ENCODE results near the gene HRH2.

HRH2 gene

GRCh38 chr5:175681968-175682340 is 24.1 kb downstream of the HRH2 start:
- no peak overlapping the region for H3K4me3 ChIP-seq (ENCODE audit: low read depth, low read length)
- TF ChIP-seq CTCF (IDR thresholded peaks at IDR 0.05; ENCODE audit: low read depth, low read length) = no peak
- H3K36me3 ChIP-seq = no peaks in the 10 kb centered on the region
- no peaks in the 10 kb centered on the region for H3K9me3 ChIP-seq (ENCODE audit: severe bottlenecking)
- no peak for DNase-seq
- H3K27me3 ChIP-seq (ENCODE audit: insufficient read depth, low read depth, severe bottlenecking) = no peaks in the 10 kb centered on the region
- H3K27ac ChIP-seq = no peak overlapping the region

GRCh38 chr5:175682664-175683063 is 24.8 kb downstream of the HRH2 start:
- no peak overlapping the region for H3K27ac ChIP-seq
- H3K27me3 ChIP-seq (ENCODE audit: insufficient read depth, low read depth, severe bottlenecking) = no peaks in the 10 kb centered on the region
- no peak for TF ChIP-seq CTCF (IDR thresholded peaks at IDR 0.05; ENCODE audit: low read depth, low read length)

GRCh38 chr5:175683231-175683630 is 25.4 kb downstream of the HRH2 start:
- Histone ChIP-seq H3K27me3 (ENCODE audit: insufficient read depth, low read depth, severe bottlenecking) (no peaks in the 10 kb centered on the region), H3K4me3 (ENCODE audit: low read depth, low read length) (no peak overlapping the region), H3K36me3 (no peaks in the 10 kb centered on the region), H3K27ac (no peak overlapping the region), H3K9me3 (ENCODE audit: severe bottlenecking) (no peaks in the 10 kb centered on the region)
- TF ChIP-seq CTCF (IDR thresholded peaks at IDR 0.05; ENCODE audit: low read depth, low read length) = no peak
- DNase-seq = no peak

More at GRCh38 chr5:175682664-175683063, 24.8 kb downstream of the HRH2 start:
- DNase-seq = no peak
- no peaks in the 10 kb centered on the region for H3K36me3 ChIP-seq
- H3K9me3 ChIP-seq (ENCODE audit: severe bottlenecking) = no peaks in the 10 kb centered on the region
- H3K4me3 ChIP-seq (ENCODE audit: low read depth, low read length) = no peak overlapping the region

GRCh38 chr5:175683921-175684320 is 26.1 kb downstream of the HRH2 start:
- Histone ChIP-seq H3K27ac (no peak overlapping the region), H3K4me3 (ENCODE audit: low read depth, low read length) (no peak overlapping the region), H3K27me3 (ENCODE audit: insufficient read depth, low read depth, severe bottlenecking) (no peaks in the 10 kb centered on the region), H3K9me3 (ENCODE audit: severe bottlenecking) (no peaks in the 10 kb centered on the region), H3K36me3 (no peaks in the 10 kb centered on the region)
- DNase-seq = no peak
- no peak for TF ChIP-seq CTCF (IDR thresholded peaks at IDR 0.05; ENCODE audit: low read depth, low read length)

GRCh38 chr5:175684931-175685330 is 27.1 kb downstream of the HRH2 start:
- Histone ChIP-seq H3K9me3 (ENCODE audit: severe bottlenecking) (no peaks in the 10 kb centered on the region), H3K27ac (no peak overlapping the region), H3K4me3 (ENCODE audit: low read depth, low read length) (no peak overlapping the region), H3K36me3 (no peaks in the 10 kb centered on the region), H3K27me3 (ENCODE audit: insufficient read depth, low read depth, severe bottlenecking) (no peaks in the 10 kb centered on the region)
- TF ChIP-seq CTCF (IDR thresholded peaks at IDR 0.05; ENCODE audit: low read depth, low read length) = no peak
- no peak for DNase-seq

GRCh38 chr5:175685701-175686350 is 28.0 kb downstream of the HRH2 start:
- H3K36me3 ChIP-seq = no peaks in the 10 kb centered on the region
- TF ChIP-seq CTCF (IDR thresholded peaks at IDR 0.05; ENCODE audit: low read depth, low read length) = no peak
- DNase-seq = no peak
- no peaks in the 10 kb centered on the region for H3K27me3 ChIP-seq (ENCODE audit: insufficient read depth, low read depth, severe bottlenecking)
- no peak overlapping the region for H3K27ac ChIP-seq
- H3K9me3 ChIP-seq (ENCODE audit: severe bottlenecking) = no peaks in the 10 kb centered on the region
- H3K4me3 ChIP-seq (ENCODE audit: low read depth, low read length) = no peak overlapping the region

Measured in WERI-Rb-1 (cell line).